MCF 10A (cell line): Measurements from ENCODE around the gene EFCAB9. TPM values are rescaled to one million over a fixed set of nuclear protein-coding genes. Genes with fewer than 3 reads are reported as not detected.

Experiments
- BruUV-seq: library from RNA; stranded (reverse); fragments of 400-500 nt; replicated peaks from 2 replicates; lab custom pipeline; 2021; lab: Mats Ljungman, UMichigan
- CTCF ChIA-PET: fragments of 300-600 bp; sonication (Branson Sonifier 250); formaldehyde crosslinking; extraction: SDS; loops from one replicate; lab custom pipeline; 2021; ENCODE audit warnings: antibody characterized with exemption, inconsistent platforms; lab: Yijun Ruan, JAX
- POLR2A ChIA-PET: fragments of 300-600, 350-650 bp; sonication (Branson Sonifier 250); formaldehyde crosslinking; extraction: SDS; loops from one replicate; lab custom pipeline; 2020; ENCODE audit warnings: antibody characterized with exemption, inconsistent platforms; lab: Yijun Ruan, JAX
- DNase-seq: peaks from one replicate; pipeline ENCODE4 v3.0.0-alpha.2; 2018; ENCODE audit not compliant: unreplicated experiment
- H3K27ac Mint-ChIP-seq: one replicate; pipeline ENCODE4 v1.8.0; 2022; ENCODE audit warnings: mild to moderate bottlenecking, low read depth, mixed read lengths; ENCODE audit not compliant: unreplicated experiment
- H3K27me3 Mint-ChIP-seq: one replicate; pipeline ENCODE4 v1.8.0; 2022; ENCODE audit warnings: mixed read lengths; ENCODE audit not compliant: insufficient read depth, unreplicated experiment
- H3K36me3 Mint-ChIP-seq: one replicate; pipeline ENCODE4 v1.8.0; 2022; ENCODE audit warnings: mild to moderate bottlenecking, moderate library complexity, mixed read lengths; ENCODE audit not compliant: insufficient read depth, unreplicated experiment
- H3K4me1 Mint-ChIP-seq: one replicate; pipeline ENCODE4 v1.8.0; 2022; ENCODE audit warnings: mixed read lengths; ENCODE audit not compliant: insufficient read depth, unreplicated experiment
- H3K4me3 Mint-ChIP-seq: one replicate; pipeline ENCODE4 v1.8.0; 2022; ENCODE audit warnings: mild to moderate bottlenecking, moderate library complexity, mixed read lengths; ENCODE audit not compliant: unreplicated experiment
- H3K9me3 Mint-ChIP-seq: one replicate; pipeline ENCODE4 v1.8.0; 2022; ENCODE audit warnings: mixed read lengths; ENCODE audit not compliant: unreplicated experiment
- intact Hi-C: fragments of 100-400 bp; cut with micrococcal nuclease; formaldehyde crosslinking; loops from 2 replicates; pipeline ENCODE4 v1.14.1; 2022
- total RNA-seq: library from RNA; stranded (reverse); gene quantifications from 2 replicates; pipeline ENCODE4 v1.2.3, GENCODE V29; 2022
- TF ChIP-seq, protein P1 (sequence below): fragments of 200-600 bp; IDR thresholded peaks from one replicate; pipeline ENCODE4 v1.8.0; 2022; ENCODE audit warnings: antibody characterized with exemption, mild to moderate bottlenecking; ENCODE audit not compliant: unreplicated experiment

The EFCAB9 gene
- total RNA-seq, 1 experiment from 2014 or later, result not detected

GRCh38 chr5:172145870-172146747 lies 47.9 kb upstream of the EFCAB9 start:
- no TSS peak for BruUV-seq
- ChIA-PET CTCF (interaction anchor here (0.5 to 1.0 kb wide), 4 partner anchors 14 to 334 kb away, joined by 3 to 4 read pairs (median 3); no protein-coding TSS in a partner anchor), POLR2A (no interaction called here)
- H3K27ac Mint-ChIP-seq, result no peak overlapping the region
- no peaks in the 10 kb centered on the region for H3K27me3 Mint-ChIP-seq
- no peak for DNase-seq
- H3K4me3 Mint-ChIP-seq, result no peak overlapping the region
- H3K9me3 Mint-ChIP-seq, result no peaks in the 10 kb centered on the region
- H3K4me1 Mint-ChIP-seq, result no peaks in the 10 kb centered on the region
- intact Hi-C loops, result no loop called here
- TF ChIP-seq, protein P1, sequence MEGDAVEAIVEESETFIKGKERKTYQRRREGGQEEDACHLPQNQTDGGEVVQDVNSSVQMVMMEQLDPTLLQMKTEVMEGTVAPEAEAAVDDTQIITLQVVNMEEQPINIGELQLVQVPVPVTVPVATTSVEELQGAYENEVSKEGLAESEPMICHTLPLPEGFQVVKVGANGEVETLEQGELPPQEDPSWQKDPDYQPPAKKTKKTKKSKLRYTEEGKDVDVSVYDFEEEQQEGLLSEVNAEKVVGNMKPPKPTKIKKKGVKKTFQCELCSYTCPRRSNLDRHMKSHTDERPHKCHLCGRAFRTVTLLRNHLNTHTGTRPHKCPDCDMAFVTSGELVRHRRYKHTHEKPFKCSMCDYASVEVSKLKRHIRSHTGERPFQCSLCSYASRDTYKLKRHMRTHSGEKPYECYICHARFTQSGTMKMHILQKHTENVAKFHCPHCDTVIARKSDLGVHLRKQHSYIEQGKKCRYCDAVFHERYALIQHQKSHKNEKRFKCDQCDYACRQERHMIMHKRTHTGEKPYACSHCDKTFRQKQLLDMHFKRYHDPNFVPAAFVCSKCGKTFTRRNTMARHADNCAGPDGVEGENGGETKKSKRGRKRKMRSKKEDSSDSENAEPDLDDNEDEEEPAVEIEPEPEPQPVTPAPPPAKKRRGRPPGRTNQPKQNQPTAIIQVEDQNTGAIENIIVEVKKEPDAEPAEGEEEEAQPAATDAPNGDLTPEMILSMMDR, result no peak
- H3K36me3 Mint-ChIP-seq, result peaks cover 17% of the 10 kb centered on the region

GRCh38 chr5:172146748-172147092 lies 47.3 kb upstream of the EFCAB9 start:
- Mint-ChIP-seq H3K4me1 (no peaks in the 10 kb centered on the region), H3K27ac (no peak overlapping the region), H3K9me3 (no peaks in the 10 kb centered on the region), H3K27me3 (no peaks in the 10 kb centered on the region), H3K4me3 (no peak overlapping the region), H3K36me3 (peaks cover 17% of the 10 kb centered on the region)
- intact Hi-C loops, result no loop called here
- CTCF ChIA-PET, result interaction anchor here (0.6 kb wide), 1 partner anchor 334 kb away, joined by 3 read pairs; no protein-coding TSS in a partner anchor
- no TSS peak for BruUV-seq
- no peak for DNase-seq
- POLR2A ChIA-PET, result no interaction called here
- TF ChIP-seq, protein P1, result no peak

DNA sequence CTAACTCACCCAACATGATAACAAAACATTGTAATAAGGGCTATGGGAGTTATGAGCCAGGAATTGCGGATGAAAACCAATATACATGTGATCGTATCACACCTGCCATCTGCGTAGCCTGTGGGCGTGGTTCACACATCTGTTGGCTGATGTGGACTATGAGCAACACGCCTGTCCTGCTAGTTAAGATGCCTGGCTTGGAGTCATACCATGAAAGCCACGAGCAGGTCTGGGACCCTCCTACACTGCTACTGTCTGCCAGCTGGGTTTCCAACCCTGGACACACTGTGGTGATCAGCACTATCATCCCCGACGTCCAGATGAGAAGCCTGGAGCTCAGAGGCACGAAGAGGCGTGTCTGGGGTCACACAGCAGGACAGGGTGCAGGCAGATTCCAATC lies 46.1 kb upstream of the EFCAB9 start:
- Mint-ChIP-seq H3K27ac (no peak overlapping the region), H3K36me3 (peaks cover 17% of the 10 kb centered on the region), H3K9me3 (no peaks in the 10 kb centered on the region), H3K4me1 (no peaks in the 10 kb centered on the region), H3K4me3 (no peak overlapping the region), H3K27me3 (no peaks in the 10 kb centered on the region)
- intact Hi-C loops, result no loop called here
- no peak for DNase-seq
- TF ChIP-seq, protein P1, result no peak
- POLR2A ChIA-PET, result no interaction called here
- CTCF ChIA-PET, result interaction anchor here (0.6 kb wide), 1 partner anchor 252 kb away, joined by 3 read pairs; no protein-coding TSS in a partner anchor
- no TSS peak for BruUV-seq

- H3K27ac Mint-ChIP-seq, result no peak overlapping the region
- DNase-seq, result no peak
- intact Hi-C loops, result no loop called here
- no peak overlapping the region for H3K4me3 Mint-ChIP-seq
- ChIA-PET CTCF (no interaction called here), POLR2A (no interaction called here)
- no peaks in the 10 kb centered on the region for H3K9me3 Mint-ChIP-seq
- no peaks in the 10 kb centered on the region for H3K27me3 Mint-ChIP-seq
- H3K4me1 Mint-ChIP-seq, result no peaks in the 10 kb centered on the region
- no TSS peak for BruUV-seq
- TF ChIP-seq, protein P1, result no peak
- H3K36me3 Mint-ChIP-seq, result peaks cover 17% of the 10 kb centered on the region
Measured at GRCh38 chr5:172148381-172148780, 45.6 kb upstream of the EFCAB9 start.
